HepG2 (cell line): Measurements from ENCODE around the gene OLFM2. TPM values are rescaled to one million over a fixed set of nuclear protein-coding genes. Genes with fewer than 3 reads are reported as not detected.
A peak's percentile ranks its signal among the peaks of the same experiment; 100 is the strongest.

Experiments
- ADNP ChIP-seq: sonication (generic); formaldehyde crosslinking; IDR thresholded peaks from 2 replicates; pipeline ENCODE4 v1.4.0; 2020; ENCODE audit warnings: missing genetic modification reagents
- BORCS8-MEF2B ChIP-seq: sonication (generic); formaldehyde crosslinking; IDR thresholded peaks from 2 replicates; pipeline ENCODE4 v1.8.0; 2022; ENCODE audit warnings: mild to moderate bottlenecking, missing genetic modification reagents
- ELF1 ChIP-seq: sonication (generic); formaldehyde crosslinking; IDR thresholded peaks from 2 replicates; pipeline ENCODE4 v1.4.0; 2020; ENCODE audit warnings: missing genetic modification reagents
- ERF ChIP-seq: IDR thresholded peaks from 2 replicates; pipeline ENCODE4 v1.6.1; 2018; ENCODE audit warnings: missing biosample characterization, missing genetic modification reagents
- HMG20A ChIP-seq: IDR thresholded peaks from 2 replicates; pipeline ENCODE4 v1.6.1; 2016; ENCODE audit warnings: borderline replicate concordance
- JDP2 ChIP-seq: sonication (generic); formaldehyde crosslinking; IDR thresholded peaks from 2 replicates; pipeline ENCODE4 v1.8.1; 2022; ENCODE audit warnings: missing genetic modification reagents, borderline replicate concordance
- MAFG ChIP-seq: sonication (generic); formaldehyde crosslinking; IDR thresholded peaks from 2 replicates; pipeline ENCODE4 v1.5.1; 2020; ENCODE audit warnings: mild to moderate bottlenecking, missing genetic modification reagents
- NR2F1 ChIP-seq, 2 experiments: fragments of 450-650 bp in 1 of 2; formaldehyde crosslinking in 1 of 2; IDR thresholded peaks; 2 replicates each; pipeline versions ENCODE4 v1.5.0 to v1.6.1; 2016 to 2020; ENCODE audit warnings: mild to moderate bottlenecking in 1 of 2, missing compliant biosample characterization in 1 of 2, missing genetic modification reagents in 1 of 2, moderate library complexity in 1 of 2
- RARG ChIP-seq: sonication (generic); formaldehyde crosslinking; IDR thresholded peaks from 2 replicates; pipeline ENCODE4 v1.4.0; 2020; ENCODE audit warnings: low read depth, mild to moderate bottlenecking, missing genetic modification reagents
- SIX1 ChIP-seq: sonication (generic); formaldehyde crosslinking; IDR thresholded peaks from 2 replicates; pipeline ENCODE4 v1.4.0; 2020; ENCODE audit warnings: missing genetic modification reagents, borderline replicate concordance
- SMYD3 ChIP-seq: sonication (generic); formaldehyde crosslinking; IDR thresholded peaks from 2 replicates; pipeline ENCODE4 v1.8.1; 2023; ENCODE audit warnings: mild to moderate bottlenecking, missing genetic modification reagents
- SRSF1 ChIP-seq: fragments of 200-400 bp; formaldehyde crosslinking; optimal IDR thresholded peaks from 2 replicates; pipeline ENCODE3; 2017; ENCODE audit warnings: mild to moderate bottlenecking, low read depth, low read length, moderate library complexity
- U2AF2 ChIP-seq: fragments of 200-400 bp; formaldehyde crosslinking; IDR thresholded peaks from 2 replicates; pipeline ENCODE4 v1.6.1; 2017; ENCODE audit warnings: low read depth, mild to moderate bottlenecking, low read length
- WIZ ChIP-seq: sonication (generic); formaldehyde crosslinking; IDR thresholded peaks from 2 replicates; pipeline ENCODE4 v1.5.1; 2020; ENCODE audit warnings: mild to moderate bottlenecking, missing genetic modification reagents
- XRCC5 ChIP-seq: fragments of 200-400 bp; formaldehyde crosslinking; optimal IDR thresholded peaks from 2 replicates; pipeline ENCODE3; 2017; ENCODE audit warnings: mild to moderate bottlenecking, low read length
- ZNF253 ChIP-seq: sonication (generic); formaldehyde crosslinking; IDR thresholded peaks from 2 replicates; pipeline ENCODE4 v1.8.0; 2022; ENCODE audit warnings: mild to moderate bottlenecking, missing genetic modification reagents, borderline replicate concordance
- ZNF761 ChIP-seq: sonication (generic); formaldehyde crosslinking; conservative IDR thresholded peaks from 2 replicates; pipeline ENCODE4 v1.4.0; 2020; ENCODE audit warnings: mild to moderate bottlenecking, missing genetic modification reagents
- polyA plus RNA-seq, 8 experiments: library from polyadenylated mRNA; depleted of rRNA in 3 of 8; stranded (reverse) in 7 of 8; unstranded in 1 of 8; fragments of >200 nt; fragmentation: Illumina TruSeq in 4 of 8; extraction: Trizol in 4 of 8; gene quantifications; 2 replicates each; pipeline versions ENCODE4 v1.2.1 to v1.2.3, GENCODE V29; 2011 to 2016; ENCODE audit warnings: low read depth in 4 of 8, missing spikeins in 1 of 8, mixed read lengths in 1 of 8; ENCODE audit not compliant: insufficient read depth in 1 of 8
- total RNA-seq, 5 experiments: library from RNA; depleted of rRNA; stranded (reverse); fragments of >200 nt; fragmentation: Illumina TruSeq; extraction: Trizol; gene quantifications; 2 replicates each; pipeline ENCODE4 v1.2.3, GENCODE V29; 2016; ENCODE audit warnings: low read depth in 1 of 5
- TF ChIP-seq, protein P1 (sequence below): sonication (generic); formaldehyde crosslinking; IDR thresholded peaks from 2 replicates; pipeline ENCODE4 v1.5.1; 2020; ENCODE audit warnings: mild to moderate bottlenecking, missing genetic modification reagents, borderline replicate concordance
- TF ChIP-seq, protein P2 (sequence below): IDR thresholded peaks from 2 replicates; pipeline ENCODE4 v1.6.1; 2016; ENCODE audit warnings: low read depth, control low read depth
- TF ChIP-seq, protein P3 (sequence below): sonication (generic); formaldehyde crosslinking; IDR thresholded peaks from 2 replicates; pipeline ENCODE4 v1.8.0; 2023; ENCODE audit warnings: mild to moderate bottlenecking, missing genetic modification reagents

The OLFM2 gene
- total and polyA plus RNA-seq, 2 of the 13 experiments (the other 11 are each of a cell fraction or from before 2014, with no cell fraction given) = 0.20 to 0.51 TPM

DNA sequence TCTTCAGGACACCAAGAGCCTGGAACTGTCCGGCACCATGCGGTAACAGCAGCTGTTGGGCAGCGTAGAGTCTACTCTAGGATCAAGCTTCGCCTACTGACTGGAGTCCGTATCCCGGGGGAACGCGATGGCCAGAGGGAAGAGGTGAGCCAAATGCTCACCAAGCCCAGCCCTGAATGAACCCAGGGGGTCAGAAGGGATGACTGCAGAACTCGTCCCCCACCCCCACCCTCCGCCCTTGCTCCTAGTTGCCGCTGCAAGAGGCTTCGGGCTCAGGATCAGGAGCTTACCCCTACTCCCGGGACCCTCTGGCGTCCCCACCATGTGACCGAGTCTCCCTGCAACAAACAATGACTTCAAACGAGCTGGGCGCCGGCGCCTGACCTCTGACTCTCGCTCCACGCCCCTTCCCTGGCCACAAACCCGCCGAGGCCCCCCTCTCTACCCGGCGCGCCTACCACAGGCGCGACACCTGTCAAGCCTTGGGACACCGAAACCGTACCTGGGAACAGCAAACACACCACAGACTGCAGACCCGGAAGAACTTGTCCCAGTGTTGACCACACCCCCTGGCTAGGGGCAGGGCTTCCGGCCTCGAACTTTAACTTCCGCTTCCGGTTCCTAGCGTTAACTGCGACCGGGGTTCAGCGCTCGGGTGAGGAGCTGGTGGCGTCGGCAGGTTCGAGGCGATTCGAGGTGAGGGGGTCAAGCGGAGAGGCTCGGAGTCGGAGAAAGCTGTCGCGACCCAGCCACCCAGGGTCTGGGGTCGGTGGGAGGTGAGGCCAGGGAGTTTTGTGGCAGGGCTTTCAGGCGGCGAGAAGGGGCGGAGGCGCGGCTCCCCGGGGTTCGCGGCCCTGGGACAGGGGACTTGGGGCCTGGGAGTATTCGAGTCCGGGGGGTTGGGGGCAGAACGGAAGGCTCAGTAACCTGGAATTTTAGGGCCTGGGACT is 108.8 kb downstream of the OLFM2 start, which contains the start of gene UBL5 (continued):
- TF ChIP-seq, protein P1, sequence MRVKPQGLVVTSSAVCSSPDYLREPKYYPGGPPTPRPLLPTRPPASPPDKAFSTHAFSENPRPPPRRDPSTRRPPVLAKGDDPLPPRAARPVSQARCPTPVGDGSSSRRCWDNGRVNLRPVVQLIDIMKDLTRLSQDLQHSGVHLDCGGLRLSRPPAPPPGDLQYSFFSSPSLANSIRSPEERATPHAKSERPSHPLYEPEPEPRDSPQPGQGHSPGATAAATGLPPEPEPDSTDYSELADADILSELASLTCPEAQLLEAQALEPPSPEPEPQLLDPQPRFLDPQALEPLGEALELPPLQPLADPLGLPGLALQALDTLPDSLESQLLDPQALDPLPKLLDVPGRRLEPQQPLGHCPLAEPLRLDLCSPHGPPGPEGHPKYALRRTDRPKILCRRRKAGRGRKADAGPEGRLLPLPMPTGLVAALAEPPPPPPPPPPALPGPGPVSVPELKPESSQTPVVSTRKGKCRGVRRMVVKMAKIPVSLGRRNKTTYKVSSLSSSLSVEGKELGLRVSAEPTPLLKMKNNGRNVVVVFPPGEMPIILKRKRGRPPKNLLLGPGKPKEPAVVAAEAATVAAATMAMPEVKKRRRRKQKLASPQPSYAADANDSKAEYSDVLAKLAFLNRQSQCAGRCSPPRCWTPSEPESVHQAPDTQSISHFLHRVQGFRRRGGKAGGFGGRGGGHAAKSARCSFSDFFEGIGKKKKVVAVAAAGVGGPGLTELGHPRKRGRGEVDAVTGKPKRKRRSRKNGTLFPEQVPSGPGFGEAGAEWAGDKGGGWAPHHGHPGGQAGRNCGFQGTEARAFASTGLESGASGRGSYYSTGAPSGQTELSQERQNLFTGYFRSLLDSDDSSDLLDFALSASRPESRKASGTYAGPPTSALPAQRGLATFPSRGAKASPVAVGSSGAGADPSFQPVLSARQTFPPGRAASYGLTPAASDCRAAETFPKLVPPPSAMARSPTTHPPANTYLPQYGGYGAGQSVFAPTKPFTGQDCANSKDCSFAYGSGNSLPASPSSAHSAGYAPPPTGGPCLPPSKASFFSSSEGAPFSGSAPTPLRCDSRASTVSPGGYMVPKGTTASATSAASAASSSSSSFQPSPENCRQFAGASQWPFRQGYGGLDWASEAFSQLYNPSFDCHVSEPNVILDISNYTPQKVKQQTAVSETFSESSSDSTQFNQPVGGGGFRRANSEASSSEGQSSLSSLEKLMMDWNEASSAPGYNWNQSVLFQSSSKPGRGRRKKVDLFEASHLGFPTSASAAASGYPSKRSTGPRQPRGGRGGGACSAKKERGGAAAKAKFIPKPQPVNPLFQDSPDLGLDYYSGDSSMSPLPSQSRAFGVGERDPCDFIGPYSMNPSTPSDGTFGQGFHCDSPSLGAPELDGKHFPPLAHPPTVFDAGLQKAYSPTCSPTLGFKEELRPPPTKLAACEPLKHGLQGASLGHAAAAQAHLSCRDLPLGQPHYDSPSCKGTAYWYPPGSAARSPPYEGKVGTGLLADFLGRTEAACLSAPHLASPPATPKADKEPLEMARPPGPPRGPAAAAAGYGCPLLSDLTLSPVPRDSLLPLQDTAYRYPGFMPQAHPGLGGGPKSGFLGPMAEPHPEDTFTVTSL (CRISPR knock-in tag) = 0 out of 2 replicates have a peak, but pooled peaks have one; percentile 41
- TF ChIP-seq ADNP (CRISPR knock-in tag) (no peak), XRCC5 (no peak), SRSF1 (peak; percentile 79), SIX1 (CRISPR knock-in tag) (no peak), JDP2 (CRISPR knock-in tag) (no peak), ZNF253 (CRISPR knock-in tag) (no peak), NR2F1 (CRISPR knock-in tag; IDR thresholded peaks at IDR 0.05) (no peak), ELF1 (CRISPR knock-in tag) (peak; percentile 96), RARG (CRISPR knock-in tag) (no peak), ERF (CRISPR knock-in tag) (peak; percentile 81), ZNF761 (CRISPR knock-in tag) (no peak; the same call in 1 of the 2 replicates), U2AF2 (0 out of 2 replicates have a peak, but pooled peaks have one; percentile 45), BORCS8-MEF2B (0 out of 2 replicates have a peak, but pooled peaks have one; percentile 32), HMG20A (CRISPR knock-in tag) (no peak), SMYD3 (CRISPR knock-in tag) (no peak), WIZ (CRISPR knock-in tag) (no peak; the same call in 1 of the 2 replicates), MAFG (no peak)
- TF ChIP-seq, protein P2, sequence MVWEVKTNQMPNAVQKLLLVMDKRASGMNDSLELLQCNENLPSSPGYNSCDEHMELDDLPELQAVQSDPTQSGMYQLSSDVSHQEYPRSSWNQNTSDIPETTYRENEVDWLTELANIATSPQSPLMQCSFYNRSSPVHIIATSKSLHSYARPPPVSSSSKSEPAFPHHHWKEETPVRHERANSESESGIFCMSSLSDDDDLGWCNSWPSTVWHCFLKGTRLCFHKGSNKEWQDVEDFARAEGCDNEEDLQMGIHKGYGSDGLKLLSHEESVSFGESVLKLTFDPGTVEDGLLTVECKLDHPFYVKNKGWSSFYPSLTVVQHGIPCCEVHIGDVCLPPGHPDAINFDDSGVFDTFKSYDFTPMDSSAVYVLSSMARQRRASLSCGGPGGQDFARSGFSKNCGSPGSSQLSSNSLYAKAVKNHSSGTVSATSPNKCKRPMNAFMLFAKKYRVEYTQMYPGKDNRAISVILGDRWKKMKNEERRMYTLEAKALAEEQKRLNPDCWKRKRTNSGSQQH (CRISPR knock-in tag) = peak; percentile 28; the same call in 1 of the 2 replicates
- TF ChIP-seq, protein P3, sequence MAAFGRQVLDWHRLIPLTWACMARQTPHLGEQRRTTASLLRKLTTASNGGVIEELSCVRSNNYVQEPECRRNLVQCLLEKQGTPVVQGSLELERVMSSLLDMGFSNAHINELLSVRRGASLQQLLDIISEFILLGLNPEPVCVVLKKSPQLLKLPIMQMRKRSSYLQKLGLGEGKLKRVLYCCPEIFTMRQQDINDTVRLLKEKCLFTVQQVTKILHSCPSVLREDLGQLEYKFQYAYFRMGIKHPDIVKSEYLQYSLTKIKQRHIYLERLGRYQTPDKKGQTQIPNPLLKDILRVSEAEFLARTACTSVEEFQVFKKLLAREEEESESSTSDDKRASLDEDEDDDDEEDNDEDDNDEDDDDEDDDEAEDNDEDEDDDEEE (CRISPR knock-in tag) = peak; percentile 84
